Fibroblast of mammary gland (primary cell): ENCODE measurements around the gene BCL2L15.

Experiments
- DNase-seq: peaks from one replicate; pipeline ENCODE4 v3.0.0-alpha.2; 2010; ENCODE audit warnings: low read depth
- H3K4me3 ChIP-seq: 2 replicates; pipeline ENCODE4 v1.5.1; 2011; ENCODE audit warnings: low read depth, mild to moderate bottlenecking, low read length, moderate library complexity; ENCODE audit not compliant: control insufficient read depth
- CTCF ChIP-seq: conservative IDR thresholded peaks from 2 replicates; pipeline ENCODE4 v1.5.1; 2011; ENCODE audit warnings: low read depth, low read length, inconsistent platforms; ENCODE audit not compliant: control insufficient read depth, insufficient read depth

BCL2L15 gene

GRCh38 chr1:113899111-113899510 lies 11.7 kb upstream of the BCL2L15 start:
- TF ChIP-seq CTCF = no peak
- H3K4me3 ChIP-seq = no peak overlapping the region
- peak; percentile 24 for DNase-seq

- H3K4me3 ChIP-seq = no peak overlapping the region
- DNase-seq = no peak
- TF ChIP-seq CTCF = no peak
These were observed 10.9 kb upstream of the BCL2L15 start for GRCh38 chr1:113898241-113898814.

GRCh38 chr1:113895961-113896360 lies 8.6 kb upstream of the BCL2L15 start:
- no peak overlapping the region for H3K4me3 ChIP-seq
- TF ChIP-seq CTCF = no peak
- no peak for DNase-seq

- DNase-seq = no peak
- H3K4me3 ChIP-seq = no peak overlapping the region
- no peak for TF ChIP-seq CTCF
These were observed 7.7 kb upstream of the BCL2L15 start for GRCh38 chr1:113895098-113895497.

- DNase-seq = no peak
- H3K4me3 ChIP-seq = no peak overlapping the region
- TF ChIP-seq CTCF = no peak
These were observed 5.9 kb upstream of the BCL2L15 start for GRCh38 chr1:113893267-113893666.

GRCh38 chr1:113891631-113892220 lies 4.3 kb upstream of the BCL2L15 start:
- DNase-seq = no peak
- no peak overlapping the region for H3K4me3 ChIP-seq
- no peak for TF ChIP-seq CTCF

GRCh38 chr1:113890816-113891215 lies 3.4 kb upstream of the BCL2L15 start:
- no peak for DNase-seq
- no peak overlapping the region for H3K4me3 ChIP-seq
- no peak for TF ChIP-seq CTCF
